AG09319 (cell line): ENCODE measurements around the gene CTDP1.

ENCODE experiments used
- DNase-seq: peaks from one replicate; pipeline ENCODE4 v3.0.0-alpha.2; 2010; ENCODE audit warnings: low read depth; ENCODE audit errors: extremely low read depth
- TF ChIP-seq, protein P1 (sequence below): IDR thresholded peaks from 2 replicates; pipeline ENCODE4 v1.5.1; 2011; ENCODE audit warnings: low read depth, mild to moderate bottlenecking, inconsistent platforms, low read length, moderate library complexity

The CTDP1 gene

GRCh38 chr18:79645291-79645983 is 34.2 kb upstream of the CTDP1 start:
- no peak for DNase-seq
- TF ChIP-seq, protein P1, sequence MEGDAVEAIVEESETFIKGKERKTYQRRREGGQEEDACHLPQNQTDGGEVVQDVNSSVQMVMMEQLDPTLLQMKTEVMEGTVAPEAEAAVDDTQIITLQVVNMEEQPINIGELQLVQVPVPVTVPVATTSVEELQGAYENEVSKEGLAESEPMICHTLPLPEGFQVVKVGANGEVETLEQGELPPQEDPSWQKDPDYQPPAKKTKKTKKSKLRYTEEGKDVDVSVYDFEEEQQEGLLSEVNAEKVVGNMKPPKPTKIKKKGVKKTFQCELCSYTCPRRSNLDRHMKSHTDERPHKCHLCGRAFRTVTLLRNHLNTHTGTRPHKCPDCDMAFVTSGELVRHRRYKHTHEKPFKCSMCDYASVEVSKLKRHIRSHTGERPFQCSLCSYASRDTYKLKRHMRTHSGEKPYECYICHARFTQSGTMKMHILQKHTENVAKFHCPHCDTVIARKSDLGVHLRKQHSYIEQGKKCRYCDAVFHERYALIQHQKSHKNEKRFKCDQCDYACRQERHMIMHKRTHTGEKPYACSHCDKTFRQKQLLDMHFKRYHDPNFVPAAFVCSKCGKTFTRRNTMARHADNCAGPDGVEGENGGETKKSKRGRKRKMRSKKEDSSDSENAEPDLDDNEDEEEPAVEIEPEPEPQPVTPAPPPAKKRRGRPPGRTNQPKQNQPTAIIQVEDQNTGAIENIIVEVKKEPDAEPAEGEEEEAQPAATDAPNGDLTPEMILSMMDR: no peak

DNA sequence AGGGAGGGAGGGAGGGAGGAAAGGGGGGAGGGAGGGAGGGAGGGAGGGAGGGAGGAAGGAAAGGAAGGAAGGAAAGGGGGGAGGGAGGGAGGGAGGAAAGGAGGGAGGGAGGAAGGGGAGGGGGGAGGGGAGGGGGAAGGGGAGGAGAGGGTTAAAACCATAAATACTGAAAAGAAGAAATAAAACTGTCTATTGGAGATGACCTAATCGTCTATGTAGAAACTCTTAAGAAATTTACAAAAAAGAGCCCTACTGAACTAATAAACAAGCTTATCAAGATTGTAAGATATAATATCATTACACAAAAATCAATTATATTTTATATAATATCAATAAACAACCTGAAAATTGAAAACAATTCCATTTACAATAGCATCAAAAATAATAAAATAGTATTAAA is 32.3 kb upstream of the CTDP1 start:
- TF ChIP-seq, protein P1: no peak
- DNase-seq: no peak

- TF ChIP-seq, protein P1: no peak
- no peak for DNase-seq
These were observed 28.6 kb upstream of the CTDP1 start for GRCh38 chr18:79650959-79651358.

- no peak for DNase-seq
- TF ChIP-seq, protein P1: no peak
These were observed 22.1 kb upstream of the CTDP1 start for GRCh38 chr18:79657342-79657996.

- TF ChIP-seq, protein P1: no peak
- no peak for DNase-seq
These were observed 21.2 kb upstream of the CTDP1 start for GRCh38 chr18:79658366-79658765.

- no peak for DNase-seq
- TF ChIP-seq, protein P1: no peak
These were observed 19.9 kb upstream of the CTDP1 start for GRCh38 chr18:79659733-79660132.

GRCh38 chr18:79662034-79662433 is 17.6 kb upstream of the CTDP1 start:
- no peak for DNase-seq
- TF ChIP-seq, protein P1: no peak
